Dermis microvascular lymphatic vessel endothelial cell (primary cell): Measurements from ENCODE around the gene SETDB1. TPM values are rescaled to one million over a fixed set of nuclear protein-coding genes. Genes with fewer than 3 reads are reported as not detected.
A peak's percentile ranks its signal among the peaks of the same experiment; 100 is the strongest.

Experiments used
- DNase-seq, 2 donors: peaks; one replicate each; pipeline versions ENCODE4 v3.0.0 to v3.0.0-alpha.2; 2010; ENCODE audit warnings: low read depth in 2 of 2
- total RNA-seq: library from RNA; depleted of rRNA; stranded (reverse); fragments of >200 nt; gene quantifications from 2 replicates; pipeline ENCODE4 v1.2.1, GENCODE V29; 2014

SETDB1 gene
- total RNA-seq, 1 donor from 2014 or later, result 25.9 TPM

- DNase-seq, result no peak
Measured at GRCh38 chr1:151002051-151002450, 75.9 kb downstream of the SETDB1 start.

- no peak for DNase-seq
Measured at GRCh38 chr1:151002611-151003010, 76.4 kb downstream of the SETDB1 start.

DNA sequence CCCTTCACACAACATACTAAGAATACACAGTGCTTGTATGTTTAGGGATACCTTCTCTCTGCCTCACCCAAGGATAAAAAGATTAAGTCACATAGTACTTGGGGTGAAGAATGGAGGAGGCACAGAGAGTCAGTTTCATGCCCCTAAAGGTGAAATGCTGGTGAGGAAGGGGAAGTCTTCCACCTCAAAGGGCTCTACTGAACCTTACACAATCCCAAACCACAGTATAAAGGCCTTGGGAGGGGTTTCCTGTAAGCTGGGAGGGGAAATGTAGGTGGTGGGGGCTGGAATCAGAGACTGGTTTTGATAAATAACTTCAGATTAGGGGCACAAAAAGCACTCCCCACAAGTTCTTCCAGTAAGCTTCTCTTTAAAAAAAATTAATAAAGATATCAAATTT lies 77.0 kb downstream of the SETDB1 start:
- no peak for DNase-seq

DNA sequence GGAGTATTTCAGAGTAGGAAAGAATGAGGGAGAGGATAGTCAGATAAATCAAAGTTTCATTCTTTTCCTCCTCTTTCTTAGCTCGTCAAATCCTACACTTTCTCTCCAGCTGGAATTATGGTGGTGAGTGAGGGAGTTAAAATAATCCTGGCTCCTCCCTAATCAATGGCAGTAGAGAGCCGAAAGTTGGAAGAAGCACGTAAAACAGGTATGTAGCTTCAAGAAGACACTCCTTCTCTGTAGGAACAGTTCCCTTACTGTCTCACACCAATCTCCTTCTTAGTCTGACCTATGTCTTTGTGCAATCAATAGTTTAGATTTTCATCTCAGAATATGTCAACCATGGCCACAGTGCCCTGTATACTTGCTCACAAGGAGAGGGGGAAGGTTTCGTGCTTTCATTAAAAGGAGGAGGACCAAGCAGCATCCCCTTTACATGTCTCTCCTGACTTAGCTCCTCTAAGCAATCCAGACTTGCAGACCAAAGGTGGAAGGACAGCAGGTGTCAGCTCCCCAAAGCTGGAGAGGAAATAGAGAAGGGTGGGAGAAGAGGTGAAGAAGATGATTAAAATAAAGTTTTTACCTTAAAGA lies 79.7 kb downstream of the SETDB1 start:
- no peak for DNase-seq

GRCh38 chr1:151006327-151007052 lies 80.3 kb downstream of the SETDB1 start, which contains the start of gene MINDY1:
TSS of gene MINDY1 (minus strand) at chr1:151006902. CDS start at chr1:151002617, 4,285 bp downstream.
- DNase-seq, result peak; percentile 63 to 88

GRCh38 chr1:151007853-151008243 lies 81.7 kb downstream of the SETDB1 start:
- DNase-seq, result no peak

- peak; percentile 98 to 99 for DNase-seq
Measured at GRCh38 chr1:151008244-151009205, 82.4 kb downstream of the SETDB1 start, which contains the start of gene PRUNE1. TSS of gene PRUNE1 (plus strand) at chr1:151008449. CDS start at chr1:151008633, 184 bp downstream.

GRCh38 chr1:151009206-151009587 lies 83.0 kb downstream of the SETDB1 start:
- no peak for DNase-seq

- DNase-seq, result no peak
Measured at GRCh38 chr1:151009674-151010345, 83.6 kb downstream of the SETDB1 start.

DNA sequence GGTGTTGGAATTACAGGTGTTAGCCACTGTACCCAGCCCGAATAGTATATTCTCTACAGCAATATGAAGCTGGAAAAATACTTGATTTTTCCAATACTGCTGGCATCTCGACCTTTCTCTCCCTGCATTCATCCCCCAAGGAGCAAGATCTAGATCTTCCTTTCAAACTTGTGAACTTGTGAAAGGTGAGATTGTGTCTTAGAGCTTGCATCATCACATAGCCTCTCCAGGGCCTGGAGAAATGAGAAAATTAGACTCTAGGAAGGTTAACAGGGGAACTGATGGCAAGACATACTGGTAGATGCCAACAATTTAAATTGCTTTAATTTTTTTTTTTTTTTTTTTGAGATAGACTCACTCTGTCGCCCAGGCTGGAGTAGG lies 84.2 kb downstream of the SETDB1 start:
- no peak for DNase-seq

- DNase-seq, result no peak
Measured at GRCh38 chr1:151011154-151011850, 85.1 kb downstream of the SETDB1 start.

GRCh38 chr1:151012684-151013471 lies 86.7 kb downstream of the SETDB1 start:
- no peak for DNase-seq

- DNase-seq, result no peak
Measured at GRCh38 chr1:151013518-151013917, 87.4 kb downstream of the SETDB1 start.

Other genes starting within 250 kb of the SETDB1 start
- 10.7 and 10.9 TPM in 2 replicates for gene GOLPH3L, start 229.2 kb upstream of the SETDB1 start, total RNA-seq
- not detected in 2 replicates for gene HORMAD1, start 205.5 kb upstream of the SETDB1 start, total RNA-seq
- gene CTSS, start 160.6 kb upstream of the SETDB1 start, total RNA-seq, result 27.9 and 51.7 TPM in 2 replicates
- gene CTSK, start 118.1 kb upstream of the SETDB1 start, total RNA-seq, result 0.51 and 0.63 TPM in 2 replicates
- 16.0 and 19.6 TPM in 2 replicates for gene ARNT, start 49.8 kb upstream of the SETDB1 start, total RNA-seq
- gene CTXND2, start 39.2 kb upstream of the SETDB1 start, total RNA-seq, result not detected in 2 replicates
- 64.7 and 92.7 TPM in 2 replicates for gene CERS2, start 48.5 kb downstream of the SETDB1 start, total RNA-seq
- gene ANXA9, start 55.9 kb downstream of the SETDB1 start, total RNA-seq, result not detected in 2 replicates
- gene MINDY1, start 80.5 kb downstream of the SETDB1 start, total RNA-seq, result 9.0 and 9.5 TPM in 2 replicates
- 4.0 and 8.0 TPM in 2 replicates for gene PRUNE1, start 82.1 kb downstream of the SETDB1 start, total RNA-seq
- gene BNIPL, start 110.2 kb downstream of the SETDB1 start, total RNA-seq, result under 0.01 and 0.13 TPM in 2 replicates
- gene C1orf56, start 121.4 kb downstream of the SETDB1 start, total RNA-seq, result 1.0 and 1.1 TPM in 2 replicates
- gene CDC42SE1, start 133.3 kb downstream of the SETDB1 start, total RNA-seq, result 42.2 and 61.4 TPM in 2 replicates
- gene MLLT11, start 134.0 kb downstream of the SETDB1 start, total RNA-seq, result 1.3 and 1.8 TPM in 2 replicates
- gene GABPB2, start 144.4 kb downstream of the SETDB1 start, total RNA-seq, result 5.6 and 6.4 TPM in 2 replicates
- 3.1 and 6.2 TPM in 2 replicates for gene SEMA6C, start 220.3 kb downstream of the SETDB1 start, total RNA-seq
- 0.13 TPM in 1 of 2 replicates, not detected in the other for gene TNFAIP8L2, start 230.3 kb downstream of the SETDB1 start, total RNA-seq
- 3.2 and 3.5 TPM in 2 replicates for gene LYSMD1, start 239.5 kb downstream of the SETDB1 start, total RNA-seq
- 16.7 and 17.5 TPM in 2 replicates for gene SCNM1, start 239.8 kb downstream of the SETDB1 start, total RNA-seq
- gene TMOD4, start 249.6 kb downstream of the SETDB1 start, total RNA-seq, result 0.25 TPM in 1 of 2 replicates, not detected in the other